ENCODE results near the gene RAPGEF1. TPM values are rescaled to one million over a fixed set of nuclear protein-coding genes. Genes with fewer than 3 reads are reported as not detected.
A peak's percentile ranks its signal among the peaks of the same experiment; 100 is the strongest.

Gene RAPGEF1
- total RNA-seq, 1 donor from 2014 or later = 146 TPM

DNA sequence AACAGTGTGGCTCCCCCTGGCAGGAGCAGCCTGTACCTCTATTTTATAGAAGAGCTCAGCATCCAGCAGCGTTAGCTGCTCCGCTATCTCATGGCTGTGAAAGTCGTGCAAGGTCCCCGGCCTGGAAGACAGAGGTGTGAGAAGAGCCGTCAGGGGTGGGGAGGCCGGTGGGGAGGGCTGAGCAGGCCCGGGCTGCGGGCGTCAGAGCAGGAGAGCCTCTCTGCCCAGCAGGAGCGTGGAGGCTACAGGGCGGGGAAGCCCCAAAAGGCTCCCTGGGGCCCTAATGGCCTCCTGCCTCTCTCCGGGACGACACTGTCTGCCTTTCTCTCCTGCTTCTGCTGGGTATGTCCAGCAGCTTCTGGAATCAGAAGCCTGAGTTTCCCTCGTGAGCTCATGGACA is 152.0 kb downstream of the RAPGEF1 start:
- intact Hi-C loops (cut with DNase I) = no loop called here
- no peak for DNase-seq

DNA sequence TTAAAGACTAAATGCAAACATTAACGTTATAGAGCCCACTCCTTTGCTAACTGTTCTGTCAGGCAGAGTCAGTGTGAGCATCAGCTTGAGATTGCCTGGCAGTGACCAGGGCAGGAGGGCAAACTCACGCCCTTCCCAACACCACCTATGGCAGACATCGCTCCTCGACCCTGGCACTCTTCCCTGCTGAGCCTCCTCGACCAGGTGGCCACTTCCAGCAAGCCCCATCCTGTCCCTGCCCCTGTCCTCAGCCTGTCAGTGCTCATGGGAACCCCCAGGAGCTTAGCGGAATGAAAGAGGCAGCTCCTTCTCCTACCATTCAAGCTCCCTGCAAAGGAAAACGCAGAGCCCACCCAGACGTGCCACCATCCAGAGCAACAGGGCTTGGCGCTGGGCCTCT is 152.5 kb downstream of the RAPGEF1 start:
- Histone ChIP-seq H3K36me3 (peaks cover 87% of the 10 kb centered on the region), H3K9me3 (no peaks in the 10 kb centered on the region), H3K27me3 (ENCODE audit: low read depth) (no peaks in the 10 kb centered on the region), H3K4me1 (peaks cover 15% of the 10 kb centered on the region), H3K4me3 (no peak overlapping the region), H3K27ac (no peak overlapping the region)
- no peak for ATAC-seq
- TF ChIP-seq, protein P1, sequence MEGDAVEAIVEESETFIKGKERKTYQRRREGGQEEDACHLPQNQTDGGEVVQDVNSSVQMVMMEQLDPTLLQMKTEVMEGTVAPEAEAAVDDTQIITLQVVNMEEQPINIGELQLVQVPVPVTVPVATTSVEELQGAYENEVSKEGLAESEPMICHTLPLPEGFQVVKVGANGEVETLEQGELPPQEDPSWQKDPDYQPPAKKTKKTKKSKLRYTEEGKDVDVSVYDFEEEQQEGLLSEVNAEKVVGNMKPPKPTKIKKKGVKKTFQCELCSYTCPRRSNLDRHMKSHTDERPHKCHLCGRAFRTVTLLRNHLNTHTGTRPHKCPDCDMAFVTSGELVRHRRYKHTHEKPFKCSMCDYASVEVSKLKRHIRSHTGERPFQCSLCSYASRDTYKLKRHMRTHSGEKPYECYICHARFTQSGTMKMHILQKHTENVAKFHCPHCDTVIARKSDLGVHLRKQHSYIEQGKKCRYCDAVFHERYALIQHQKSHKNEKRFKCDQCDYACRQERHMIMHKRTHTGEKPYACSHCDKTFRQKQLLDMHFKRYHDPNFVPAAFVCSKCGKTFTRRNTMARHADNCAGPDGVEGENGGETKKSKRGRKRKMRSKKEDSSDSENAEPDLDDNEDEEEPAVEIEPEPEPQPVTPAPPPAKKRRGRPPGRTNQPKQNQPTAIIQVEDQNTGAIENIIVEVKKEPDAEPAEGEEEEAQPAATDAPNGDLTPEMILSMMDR (IDR thresholded peaks at IDR 0.05) = no peak
- intact Hi-C loops (cut with DNase I) = no loop called here
- DNase-seq = no peak

More for the DNA sequence above, 152.0 kb downstream of the RAPGEF1 start:
- Histone ChIP-seq H3K4me3 (no peak overlapping the region), H3K27me3 (ENCODE audit: low read depth) (no peaks in the 10 kb centered on the region), H3K27ac (no peak overlapping the region), H3K9me3 (no peaks in the 10 kb centered on the region), H3K36me3 (peaks cover 87% of the 10 kb centered on the region), H3K4me1 (peaks cover 15% of the 10 kb centered on the region)
- TF ChIP-seq, protein P1 (IDR thresholded peaks at IDR 0.05) = no peak
- no peak for ATAC-seq

DNA sequence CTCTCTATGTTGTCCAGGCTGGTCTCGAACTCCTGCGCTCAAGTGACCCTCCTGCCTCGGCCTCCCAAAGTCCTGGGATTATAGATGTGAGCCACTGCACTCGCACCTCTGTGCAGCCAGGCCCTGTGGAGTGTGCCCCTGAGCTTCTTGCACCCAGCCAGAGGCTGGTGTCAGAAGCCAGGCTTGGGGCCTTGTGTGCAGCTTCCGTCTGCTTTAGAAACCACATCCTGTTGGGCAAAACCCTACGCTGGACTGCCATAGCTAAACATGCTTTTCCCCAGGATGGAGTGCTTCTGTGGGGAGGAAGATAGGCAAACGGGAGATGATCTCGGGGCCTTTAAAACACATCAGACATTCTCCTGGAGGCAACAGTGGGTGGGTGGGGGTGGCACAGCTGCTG is 154.5 kb downstream of the RAPGEF1 start:
- no peak overlapping the region for H3K4me3 ChIP-seq
- no peaks in the 10 kb centered on the region for H3K27me3 ChIP-seq (ENCODE audit: low read depth)
- peaks cover 15% of the 10 kb centered on the region for H3K4me1 ChIP-seq
- ATAC-seq (peak; percentile 65 to 75), DNase-seq (no peak)
- no peak overlapping the region for H3K27ac ChIP-seq
- no peaks in the 10 kb centered on the region for H3K9me3 ChIP-seq
- intact Hi-C loops (cut with DNase I) = no loop called here
- H3K36me3 ChIP-seq = peaks cover 88% of the 10 kb centered on the region
- TF ChIP-seq, protein P1 (IDR thresholded peaks at IDR 0.05) = no peak

DNA sequence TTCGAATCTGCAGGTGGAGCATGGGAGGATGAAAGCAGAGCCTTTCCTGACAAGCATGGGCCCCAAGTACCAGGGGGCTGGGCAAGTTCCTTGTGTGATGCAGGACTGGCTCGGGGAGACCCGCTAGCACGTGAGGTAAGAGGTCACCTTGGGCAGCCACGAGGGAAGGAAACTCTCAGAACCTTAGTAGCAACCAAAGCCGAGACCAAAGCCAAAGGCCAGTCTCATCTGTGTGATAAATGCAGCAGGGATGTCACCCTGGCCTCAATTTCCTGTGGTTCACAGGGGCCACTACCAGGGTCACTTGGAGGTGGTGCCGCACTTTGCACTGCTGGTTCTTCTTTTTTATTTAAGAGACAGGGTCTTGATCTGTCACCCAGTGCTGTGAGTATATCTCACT is 155.0 kb downstream of the RAPGEF1 start:
- Histone ChIP-seq H3K4me3 (no peak overlapping the region), H3K27ac (no peak overlapping the region), H3K4me1 (peaks cover 15% of the 10 kb centered on the region), H3K36me3 (peaks cover 88% of the 10 kb centered on the region), H3K27me3 (ENCODE audit: low read depth) (no peaks in the 10 kb centered on the region), H3K9me3 (no peaks in the 10 kb centered on the region)
- intact Hi-C loops (cut with DNase I) = no loop called here
- no peak for DNase-seq
- peak in 1 of 2 donors; percentile 11 for ATAC-seq
- TF ChIP-seq, protein P1 (IDR thresholded peaks at IDR 0.05) = no peak

DNA sequence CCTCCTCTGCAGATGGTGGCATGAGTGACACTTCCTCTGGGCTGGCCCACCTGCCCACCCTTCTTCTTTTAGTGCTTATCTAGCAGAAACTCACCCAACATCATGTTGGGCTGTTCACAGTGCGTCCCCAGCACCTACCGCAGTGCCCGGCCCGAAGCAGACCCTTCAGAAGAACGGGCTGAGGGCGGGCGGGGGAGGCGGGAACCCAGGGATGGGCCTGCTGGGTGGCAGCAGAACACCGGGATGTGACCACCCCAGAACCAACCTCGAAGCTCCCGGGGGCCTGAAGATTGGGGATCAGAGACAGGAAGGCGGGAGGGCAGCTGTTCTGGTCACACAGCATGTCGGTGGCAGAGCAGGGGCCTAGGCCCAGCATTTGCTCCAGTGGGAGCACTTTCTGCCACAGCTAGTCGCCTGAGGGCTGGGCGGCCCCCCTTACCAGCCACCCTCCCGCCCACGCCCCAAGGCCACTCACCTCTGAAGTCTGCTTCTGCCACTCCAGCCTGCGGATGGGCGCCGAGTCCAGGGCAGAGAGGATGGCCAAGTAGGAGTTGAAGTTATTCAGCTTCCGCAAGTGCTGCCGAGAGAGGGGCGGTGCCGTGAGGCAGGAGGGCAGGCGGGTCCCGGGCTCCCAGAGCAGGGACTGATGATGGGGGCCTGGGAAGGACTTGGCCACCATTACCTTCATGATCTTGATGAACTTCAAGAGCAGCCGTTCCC is 155.9 kb downstream of the RAPGEF1 start:
- intact Hi-C loops (cut with DNase I) = no loop called here
- H3K36me3 ChIP-seq = peaks cover 88% of the 10 kb centered on the region
- H3K27me3 ChIP-seq (ENCODE audit: low read depth) = no peaks in the 10 kb centered on the region
- DNase-seq (no peak), ATAC-seq (no peak)
- H3K9me3 ChIP-seq = no peaks in the 10 kb centered on the region
- H3K4me3 ChIP-seq = no peak overlapping the region
- H3K27ac ChIP-seq = no peak overlapping the region
- peaks cover 15% of the 10 kb centered on the region for H3K4me1 ChIP-seq
- TF ChIP-seq, protein P1 (IDR thresholded peaks at IDR 0.05) = no peak
